Eye (tissue), 1 donor: ENCODE measurements around the gene TLL1.

Source experiments
- DNase-seq: peaks from one replicate; pipeline ENCODE4 v3.0.0-alpha.2; 2015

The TLL1 gene

DNA sequence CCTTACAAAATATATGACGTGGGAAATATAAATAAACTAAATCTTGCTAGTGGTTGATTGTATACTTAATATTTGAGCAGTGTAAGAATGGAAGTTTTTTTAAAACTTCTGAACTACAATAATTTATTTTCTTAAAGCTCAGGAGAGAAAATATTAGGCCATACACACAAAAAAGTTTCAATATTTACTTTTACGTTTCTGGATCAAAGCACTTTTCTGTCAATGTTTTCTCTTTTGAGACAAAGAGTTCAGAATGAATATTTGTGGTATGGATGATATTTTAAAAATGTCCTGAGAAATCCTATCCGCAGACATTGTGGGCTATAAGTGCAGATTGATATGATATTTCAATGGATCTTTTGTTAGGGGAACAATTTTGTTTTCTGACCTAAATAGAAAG lies 109.9 kb downstream of the TLL1 start:
- DNase-seq: no peak

DNA sequence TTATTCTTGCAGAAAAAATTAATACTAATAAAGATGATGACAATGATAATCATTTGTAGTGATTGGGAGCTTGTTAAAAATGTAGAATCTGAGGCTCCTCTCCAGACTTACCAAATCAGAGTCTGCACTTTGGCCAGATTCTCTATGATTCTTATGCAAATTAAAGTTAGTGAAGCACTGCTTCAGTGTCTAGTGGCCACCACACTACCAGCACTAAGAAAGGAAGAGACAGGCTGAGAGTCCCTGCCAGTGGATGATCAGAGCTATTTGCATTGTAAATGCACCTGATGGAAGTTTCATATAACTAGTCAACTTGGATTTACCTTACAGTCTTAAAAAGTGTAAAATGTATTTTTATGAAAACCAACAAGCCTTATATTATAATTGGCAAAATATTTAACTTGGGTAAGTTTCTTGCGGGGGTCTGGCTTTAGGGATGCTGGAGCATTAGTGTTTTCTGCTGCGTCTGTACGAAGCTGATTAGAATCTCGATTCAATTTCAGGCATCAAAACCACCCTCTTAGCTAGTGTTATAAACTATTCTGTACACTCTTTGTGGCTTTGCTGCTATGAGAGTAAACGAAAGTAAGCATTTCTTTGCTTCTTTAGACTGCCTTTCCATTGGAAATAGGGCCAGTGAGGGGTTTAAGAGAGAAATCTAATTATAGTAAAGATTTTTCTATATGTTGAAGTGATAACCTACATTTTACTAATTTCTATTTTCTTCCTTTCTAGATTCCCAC lies 114.1 kb downstream of the TLL1 start:
- DNase-seq: no peak

DNA sequence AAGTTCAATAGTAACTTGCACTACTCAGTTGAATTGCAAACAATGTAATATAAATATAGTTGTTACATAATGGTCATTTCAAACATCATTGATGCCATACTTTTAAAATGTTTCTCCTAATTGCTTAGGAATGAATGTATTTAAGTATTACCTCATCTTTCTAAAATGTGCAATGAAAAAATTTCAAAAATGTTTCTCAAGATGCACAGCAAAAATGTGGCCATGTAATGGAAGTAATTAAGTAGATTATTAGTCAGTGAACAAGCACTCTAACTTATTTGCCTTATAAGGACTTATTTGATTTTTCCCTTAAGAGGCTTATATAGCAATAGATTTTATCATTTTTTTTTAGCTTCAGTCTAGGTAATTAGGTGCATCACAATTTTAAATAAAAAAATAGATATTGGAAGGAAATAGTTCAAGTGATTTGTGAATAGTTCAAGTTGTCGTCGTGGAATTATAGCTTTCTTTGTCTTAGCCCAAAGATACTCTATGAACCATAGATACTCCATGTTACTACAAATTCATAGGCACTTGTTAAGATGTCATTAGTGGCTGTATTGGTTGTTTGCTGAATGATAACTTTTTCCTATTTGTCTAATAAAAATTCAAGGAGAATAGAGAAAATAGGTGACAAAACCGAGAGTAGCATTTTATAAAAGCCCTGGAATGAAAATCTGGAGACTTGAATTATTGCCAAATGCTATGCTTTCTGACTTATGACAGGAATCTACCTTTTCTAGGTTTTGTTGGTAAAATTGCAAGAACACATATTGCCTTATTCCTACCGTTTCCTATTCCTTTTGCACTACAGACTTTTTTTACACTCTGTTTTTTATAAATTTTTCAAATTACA lies 118.5 kb downstream of the TLL1 start:
- DNase-seq: peak; percentile 17

DNA sequence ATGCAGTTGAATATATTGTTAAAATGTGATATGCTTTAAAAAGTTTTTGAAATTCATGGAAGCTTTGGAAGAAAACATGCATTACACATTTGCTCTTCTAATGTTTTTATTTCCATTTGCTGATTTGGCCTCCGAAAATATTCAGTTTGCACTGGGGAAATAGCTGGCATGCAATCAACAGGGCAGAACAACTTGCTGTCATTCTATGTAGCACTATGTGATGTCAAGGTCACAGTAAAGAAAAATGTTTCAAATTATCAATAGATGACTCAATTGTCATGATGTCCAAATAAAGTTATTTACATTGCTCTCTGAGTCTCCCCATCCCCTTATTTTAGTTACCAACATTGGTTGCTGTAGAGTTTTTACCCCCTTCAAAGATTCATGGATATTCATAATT lies 119.2 kb downstream of the TLL1 start:
- DNase-seq: no peak

DNA sequence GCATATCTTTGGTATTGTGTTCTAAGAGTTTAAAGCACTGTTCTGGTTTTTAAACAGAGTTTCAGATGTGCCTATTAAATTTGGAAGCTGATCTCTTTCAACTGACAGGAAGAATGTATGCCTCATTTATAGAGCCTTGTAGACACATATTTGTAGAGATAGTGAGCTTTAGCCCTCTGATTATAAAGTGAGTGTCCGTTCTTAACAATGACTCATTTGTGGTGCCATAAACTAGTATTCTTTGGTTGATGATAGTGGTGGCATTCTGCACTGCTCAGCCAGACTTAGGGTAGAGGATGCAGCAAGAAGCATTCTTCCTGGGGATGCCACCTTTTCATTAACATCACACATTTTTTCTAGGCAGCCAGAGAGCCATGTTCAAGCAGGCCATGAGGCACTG lies 121.7 kb downstream of the TLL1 start:
- DNase-seq: no peak

DNA sequence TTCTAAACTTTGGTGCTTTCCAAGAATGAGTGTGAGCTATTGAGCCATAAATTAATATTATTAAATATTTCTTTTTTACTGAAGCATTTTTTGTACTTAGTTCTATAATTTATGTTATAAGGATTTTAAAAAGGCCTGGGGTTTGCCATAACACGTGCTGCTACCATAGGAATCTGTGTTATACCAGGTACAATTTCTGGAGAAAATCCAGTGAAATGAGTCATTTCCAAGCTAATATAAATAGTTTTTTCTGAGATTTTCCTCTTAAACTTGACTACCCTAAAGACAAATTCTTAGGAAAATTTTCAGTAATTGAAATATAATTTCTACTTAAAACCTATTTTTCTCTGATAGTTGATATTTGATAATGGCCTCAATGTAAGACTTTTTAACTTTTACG lies 130.8 kb downstream of the TLL1 start:
- DNase-seq: no peak

DNA sequence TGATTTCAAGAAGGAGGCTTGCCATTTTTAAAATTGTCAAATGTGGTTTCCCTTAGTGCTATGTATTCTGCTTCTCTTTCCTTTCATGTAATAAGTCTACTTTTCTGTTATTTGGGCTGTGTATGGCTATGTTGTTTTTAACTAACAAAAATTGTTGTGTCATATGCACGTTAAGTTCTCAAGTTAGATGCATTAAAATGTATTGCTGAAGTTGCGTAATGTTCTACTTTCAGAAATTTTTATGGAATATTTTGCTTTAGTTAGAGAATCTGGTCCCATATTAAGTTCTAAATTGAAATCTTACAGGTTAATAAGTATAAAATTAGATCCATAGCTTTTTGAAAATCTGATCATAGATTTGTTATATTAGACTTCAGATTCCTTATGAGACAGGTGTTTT lies 133.2 kb downstream of the TLL1 start:
- DNase-seq: no peak

DNA sequence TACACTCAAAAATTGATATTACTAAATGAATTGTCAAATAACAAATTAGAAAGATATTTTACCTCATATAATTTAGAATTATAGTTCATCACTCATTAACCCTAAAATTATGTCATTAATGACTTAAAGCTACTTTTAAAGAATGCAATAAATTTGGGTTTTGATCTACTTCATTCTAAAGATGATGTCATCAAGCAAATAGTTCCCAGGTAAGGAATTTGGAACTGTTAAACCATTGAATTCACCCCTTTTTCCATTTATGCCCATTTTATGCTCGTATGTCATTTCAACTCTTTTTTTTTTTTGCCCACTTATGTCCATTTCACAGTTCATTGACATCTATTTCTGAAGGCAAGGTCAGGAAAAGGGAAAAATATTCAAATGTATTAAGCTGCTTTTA lies 135.5 kb downstream of the TLL1 start:
- DNase-seq: no peak

DNA sequence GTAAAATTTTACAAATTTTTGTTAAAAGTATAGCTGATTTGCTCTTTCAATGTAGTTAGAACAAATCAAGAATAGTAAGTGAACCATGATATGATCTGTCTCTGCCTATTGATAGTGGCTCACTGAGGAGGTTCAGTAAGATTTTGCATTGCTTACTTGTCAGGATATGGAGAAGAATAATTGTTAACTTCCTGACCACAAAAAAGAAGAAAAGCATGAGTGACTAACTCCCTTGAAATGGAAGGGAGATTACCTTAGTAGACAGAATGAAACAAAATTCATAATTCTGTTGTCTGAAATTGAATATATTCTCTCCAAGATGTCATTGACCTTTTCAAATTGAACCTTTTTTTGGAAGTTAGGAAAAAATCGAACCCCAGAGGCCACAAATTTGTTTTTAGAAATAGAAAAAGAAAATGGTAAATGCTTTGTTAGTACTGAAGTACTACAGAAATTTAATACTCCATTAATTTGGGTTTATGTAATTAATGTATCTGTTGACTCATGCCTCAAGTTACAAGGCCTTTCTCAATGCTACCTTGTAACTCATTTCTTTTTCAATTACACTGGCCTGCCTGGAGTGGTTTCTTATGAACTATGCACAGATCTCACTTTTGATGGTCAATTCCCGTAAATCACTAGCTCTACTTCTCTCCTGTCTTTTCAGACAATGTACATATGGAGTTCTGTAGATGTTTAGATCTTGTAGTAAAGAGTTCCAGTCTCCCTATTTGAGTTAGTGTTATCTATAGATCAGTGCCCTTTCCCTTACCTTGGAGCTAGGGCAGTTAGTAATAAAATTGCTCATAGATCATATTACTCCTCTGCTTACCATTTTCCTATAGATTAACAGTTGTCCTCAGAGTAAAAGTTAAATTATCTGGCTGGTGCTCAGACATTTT lies 139.3 kb downstream of the TLL1 start:
- DNase-seq: no peak

DNA sequence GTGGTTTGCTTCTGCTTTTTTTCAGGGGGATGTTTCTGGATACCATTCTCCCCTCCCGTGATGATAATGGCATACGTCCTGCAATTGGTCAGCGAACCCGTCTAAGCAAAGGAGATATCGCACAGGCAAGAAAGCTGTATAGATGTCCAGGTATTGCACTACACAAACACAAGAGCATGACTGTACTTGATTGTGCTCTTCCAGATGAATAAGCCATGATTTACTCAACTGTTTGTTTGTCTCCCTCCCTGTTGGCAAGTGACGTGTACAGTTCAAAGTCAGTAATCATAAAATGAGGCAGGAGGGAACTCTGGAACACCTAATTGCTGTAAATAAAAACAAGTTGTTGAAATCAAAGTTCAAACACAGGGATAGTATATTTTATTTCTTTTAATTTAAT lies 141.4 kb downstream of the TLL1 start:
- peak; percentile 7 for DNase-seq

DNA sequence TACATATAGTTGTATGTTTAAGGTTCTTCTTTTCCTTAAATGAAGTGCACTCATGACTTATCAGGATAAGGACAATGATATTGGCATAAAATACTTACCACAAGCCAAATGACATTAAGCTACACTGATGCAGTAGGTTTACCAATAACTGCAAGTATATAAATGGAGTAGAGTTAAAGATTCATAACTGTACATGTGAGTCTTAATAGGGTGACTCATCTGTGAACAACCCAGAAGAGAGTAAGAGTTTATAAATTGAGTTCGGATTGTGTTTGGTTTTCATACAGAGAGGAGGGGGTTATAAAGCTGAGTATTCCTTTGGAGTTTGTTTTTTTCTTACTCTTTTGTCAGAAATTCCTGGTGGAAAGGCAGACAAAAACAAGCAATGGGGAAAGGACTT lies 144.8 kb downstream of the TLL1 start:
- DNase-seq: no peak

DNA sequence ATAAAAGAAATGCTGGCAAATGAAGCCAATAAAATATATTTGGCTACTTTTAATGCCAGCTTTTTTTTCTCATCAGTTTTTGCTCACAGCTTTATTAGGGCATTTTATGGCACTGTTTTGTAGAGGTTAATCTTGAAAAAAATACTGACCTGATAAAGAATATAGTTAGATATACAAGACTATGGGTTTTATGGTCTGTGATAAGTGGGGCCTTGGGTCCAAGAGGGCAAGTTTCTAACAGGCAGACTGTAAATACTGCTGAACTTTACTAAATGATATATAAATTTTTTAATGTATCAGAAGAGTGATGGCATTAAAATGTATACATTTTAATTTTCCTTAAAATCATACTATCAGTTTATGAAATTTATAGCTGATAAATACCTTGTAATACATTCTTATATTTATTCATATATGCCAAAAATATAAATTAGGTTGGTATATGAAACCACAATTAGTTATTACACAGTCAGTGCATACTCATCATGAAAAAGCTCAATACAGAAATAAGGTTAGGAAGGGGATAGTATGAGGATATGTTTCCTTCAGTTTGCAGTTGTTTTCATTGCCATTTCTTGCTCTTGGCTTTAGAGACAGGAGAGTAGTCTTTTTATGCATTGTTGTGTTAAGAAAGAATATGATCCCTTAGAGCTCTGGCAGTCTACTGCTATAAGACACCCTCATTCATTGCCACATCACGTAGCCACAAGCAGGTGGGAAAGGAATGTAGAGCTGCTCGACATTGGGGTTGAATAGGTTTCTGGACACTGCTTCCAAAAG lies 146.6 kb downstream of the TLL1 start:
- no peak for DNase-seq

DNA sequence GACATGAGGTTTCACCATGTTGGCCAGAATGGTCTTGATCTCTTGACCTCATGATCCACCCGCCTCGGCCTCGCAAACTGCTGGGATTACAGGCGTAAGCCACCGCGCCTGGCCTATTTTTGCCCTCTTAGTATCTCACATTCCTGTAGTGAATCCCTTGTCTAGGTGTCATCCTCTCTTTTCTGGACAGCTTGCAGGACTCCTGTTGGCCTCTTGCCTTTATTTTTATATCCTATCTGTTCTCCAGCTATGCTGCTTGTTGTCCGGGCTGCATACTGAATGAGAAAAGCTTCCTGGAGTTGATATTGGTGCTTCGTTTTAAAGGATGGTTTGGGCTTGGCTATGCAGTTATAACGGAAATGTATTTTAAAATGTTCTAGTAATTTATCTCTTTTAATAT lies 148.6 kb downstream of the TLL1 start:
- DNase-seq: no peak

DNA sequence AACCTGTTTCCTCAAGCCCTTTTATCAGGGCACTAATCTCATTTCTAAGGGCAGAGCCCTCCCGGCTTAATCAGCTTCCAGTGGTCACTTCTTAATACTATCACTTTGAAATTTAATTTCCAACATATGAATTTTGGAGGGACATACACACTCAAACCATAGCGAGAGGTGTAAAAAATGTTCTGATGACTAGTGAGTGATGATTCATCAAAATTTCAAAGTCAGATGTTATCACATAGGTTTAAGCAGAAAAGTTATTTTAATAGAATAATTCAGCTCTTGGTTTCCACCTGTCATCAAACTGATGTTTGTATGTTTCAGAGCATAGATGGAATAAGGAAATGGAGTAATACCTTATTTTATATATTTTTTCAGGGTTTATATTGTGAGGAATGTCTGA lies 161.9 kb downstream of the TLL1 start:
- DNase-seq: no peak

DNA sequence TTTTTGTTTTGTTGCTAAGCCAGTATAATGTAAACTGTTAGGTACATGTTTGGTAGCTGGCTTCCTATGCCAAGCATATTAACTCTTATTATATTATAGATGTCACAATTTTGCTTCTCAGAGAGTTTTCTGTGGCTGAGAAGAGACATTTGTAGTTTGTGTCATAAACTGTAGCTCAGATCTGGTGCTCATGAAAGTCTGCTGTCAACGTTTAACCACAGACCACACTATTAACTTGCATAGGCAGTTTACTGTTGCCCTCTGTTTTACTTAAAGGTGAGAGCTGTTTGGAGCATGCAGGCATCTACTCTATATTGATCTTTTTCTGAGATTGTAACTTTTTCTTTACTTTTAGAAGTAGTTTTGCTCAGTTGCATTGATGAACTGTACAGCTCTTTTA lies 166.8 kb downstream of the TLL1 start:
- no peak for DNase-seq

DNA sequence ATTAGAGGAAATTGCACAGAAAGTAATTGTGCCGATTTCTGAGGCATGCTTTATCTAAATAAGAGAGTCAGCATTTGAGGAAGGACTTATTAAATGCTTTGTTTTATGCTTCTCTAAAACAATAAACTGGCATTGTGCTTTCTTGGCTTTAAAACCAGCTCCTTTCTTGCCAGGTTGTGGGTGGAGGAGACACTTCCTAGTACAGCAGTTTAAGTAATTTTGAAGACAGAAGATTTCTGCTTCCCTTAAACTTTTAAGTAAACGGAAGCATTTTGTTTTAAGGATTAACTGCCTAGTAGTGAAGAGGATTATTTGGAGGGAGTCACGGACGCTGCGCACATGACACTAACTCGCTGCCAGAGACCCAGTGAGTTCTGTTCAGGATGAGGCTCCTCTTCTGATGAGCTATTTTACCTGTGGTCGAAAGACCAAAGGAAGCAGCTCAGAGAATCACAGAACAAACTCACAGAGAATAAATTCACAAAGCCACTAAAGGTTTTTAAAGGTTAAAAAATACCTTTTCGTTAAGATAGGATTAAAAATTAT lies 169.5 kb downstream of the TLL1 start:
- no peak for DNase-seq

DNA sequence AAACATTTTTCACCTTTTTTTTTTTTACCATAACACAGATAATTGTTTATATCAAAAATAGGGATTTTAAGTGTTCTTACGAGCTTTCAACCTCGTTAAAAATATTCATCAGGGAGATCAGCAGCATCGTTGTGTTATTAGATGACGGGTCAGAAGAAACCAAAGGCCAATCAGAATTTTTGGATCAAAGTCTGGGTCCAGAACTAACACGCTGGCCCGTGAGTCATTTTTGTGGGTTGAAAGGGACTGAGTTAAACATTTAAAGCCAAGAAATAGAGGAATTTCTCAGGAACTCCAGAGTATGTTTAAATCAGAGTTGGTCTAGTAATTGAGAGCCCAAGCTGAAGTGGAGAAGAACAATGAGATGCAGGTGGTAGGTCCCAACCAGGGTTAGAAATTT lies 170.8 kb downstream of the TLL1 start:
- DNase-seq: no peak

DNA sequence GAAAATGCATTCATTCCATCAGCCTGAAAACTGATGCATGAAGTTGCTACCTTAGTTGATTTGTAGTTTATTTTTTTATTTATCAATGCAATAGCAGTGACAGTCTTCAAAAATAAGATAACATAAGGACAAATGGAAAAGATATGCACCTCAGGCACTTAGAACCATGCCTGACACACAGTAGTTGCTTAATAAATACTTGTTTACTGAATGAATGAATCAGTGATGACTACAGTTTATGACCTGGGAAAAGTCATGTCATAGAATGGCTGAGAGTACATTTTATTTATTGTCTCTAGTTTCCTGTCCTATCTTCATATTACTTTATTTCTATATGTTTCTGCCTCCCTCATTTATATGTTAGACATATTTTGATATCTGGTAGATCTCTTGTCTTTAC lies 171.8 kb downstream of the TLL1 start:
- no peak for DNase-seq

DNA sequence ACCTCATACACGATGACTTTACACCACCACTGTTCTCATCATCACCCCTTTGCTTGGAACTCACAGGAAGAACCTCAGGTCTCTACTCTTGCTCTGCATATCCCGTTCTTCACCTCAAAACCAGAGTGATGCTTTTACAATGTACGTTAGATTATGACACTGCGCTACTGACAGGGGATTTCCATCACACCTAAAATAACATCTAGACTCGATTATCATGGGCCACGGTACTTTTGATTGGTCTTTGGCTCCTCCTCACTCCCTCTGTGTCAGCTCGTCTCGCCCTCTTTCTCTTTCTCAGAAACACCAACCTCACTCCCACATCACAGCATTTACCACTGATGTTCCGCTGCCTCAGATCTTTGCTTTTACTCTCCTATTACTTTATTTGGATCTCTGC lies 172.4 kb downstream of the TLL1 start:
- no peak for DNase-seq

DNA sequence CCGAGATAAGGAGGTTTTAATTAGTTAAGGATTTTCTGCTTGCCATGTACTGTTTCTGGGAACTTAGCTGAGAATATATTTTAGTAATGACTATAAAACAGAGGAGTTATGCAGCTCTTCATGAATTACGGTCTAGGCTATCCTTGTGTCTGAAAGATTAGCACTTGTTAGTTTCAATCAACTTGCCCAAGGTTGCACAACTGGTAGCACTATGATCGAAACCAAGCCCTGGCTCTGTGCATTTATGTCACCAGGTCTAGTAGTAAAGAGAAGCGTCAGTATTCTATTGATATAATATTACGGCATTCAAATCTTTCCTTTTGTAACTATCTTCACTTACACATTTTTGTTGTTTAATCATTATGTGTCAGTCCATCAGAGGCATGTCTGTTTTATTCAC lies 176.0 kb downstream of the TLL1 start:
- no peak for DNase-seq

DNA sequence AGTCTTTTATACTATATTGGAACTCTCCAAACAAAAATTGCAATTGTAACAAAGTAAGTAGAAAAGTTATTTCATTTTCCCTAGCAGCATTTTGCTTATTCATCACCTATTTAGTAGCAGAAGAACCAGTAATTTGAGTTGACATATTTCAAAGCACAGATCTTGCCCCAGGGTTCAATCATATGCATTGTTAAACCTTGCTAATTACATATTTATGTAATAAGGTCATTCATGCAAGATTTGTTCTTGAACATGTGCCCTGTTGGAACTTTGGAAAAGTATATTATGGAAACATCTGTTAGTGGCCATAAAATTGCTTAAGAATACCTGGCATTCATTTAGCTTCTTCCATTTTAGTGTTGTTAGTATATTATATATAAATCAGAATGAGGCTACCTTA lies 191.7 kb downstream of the TLL1 start:
- DNase-seq: peak; percentile 70

DNA sequence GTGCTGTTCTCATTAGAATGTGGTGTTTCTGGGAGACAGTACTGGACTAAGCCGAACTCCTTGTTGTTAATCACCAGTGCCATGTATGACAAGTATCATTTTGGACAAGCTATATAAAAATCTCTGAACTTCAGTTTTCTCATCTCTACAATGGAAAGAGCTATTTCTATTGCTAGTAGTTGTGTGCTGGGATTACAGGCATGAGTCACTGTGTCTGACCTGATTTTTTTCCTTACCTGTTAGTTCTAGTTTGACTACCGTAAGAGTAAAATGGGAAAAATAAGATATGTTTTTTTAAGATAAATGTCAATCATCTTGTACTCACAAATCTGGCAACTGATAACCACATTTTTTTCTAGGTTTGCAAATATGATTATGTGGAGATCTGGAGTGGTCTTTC lies 192.3 kb downstream of the TLL1 start:
- no peak for DNase-seq
